ENCODE measurements around the gene ID1. TPM values are rescaled to one million over a fixed set of nuclear protein-coding genes. Genes with fewer than 3 reads are reported as not detected.

The ID1 gene
- total and polyA plus RNA-seq, 2 of the 13 experiments (the other 11 are each of a cell fraction or from before 2014, with no cell fraction given) = 320 to 419 TPM

DNA sequence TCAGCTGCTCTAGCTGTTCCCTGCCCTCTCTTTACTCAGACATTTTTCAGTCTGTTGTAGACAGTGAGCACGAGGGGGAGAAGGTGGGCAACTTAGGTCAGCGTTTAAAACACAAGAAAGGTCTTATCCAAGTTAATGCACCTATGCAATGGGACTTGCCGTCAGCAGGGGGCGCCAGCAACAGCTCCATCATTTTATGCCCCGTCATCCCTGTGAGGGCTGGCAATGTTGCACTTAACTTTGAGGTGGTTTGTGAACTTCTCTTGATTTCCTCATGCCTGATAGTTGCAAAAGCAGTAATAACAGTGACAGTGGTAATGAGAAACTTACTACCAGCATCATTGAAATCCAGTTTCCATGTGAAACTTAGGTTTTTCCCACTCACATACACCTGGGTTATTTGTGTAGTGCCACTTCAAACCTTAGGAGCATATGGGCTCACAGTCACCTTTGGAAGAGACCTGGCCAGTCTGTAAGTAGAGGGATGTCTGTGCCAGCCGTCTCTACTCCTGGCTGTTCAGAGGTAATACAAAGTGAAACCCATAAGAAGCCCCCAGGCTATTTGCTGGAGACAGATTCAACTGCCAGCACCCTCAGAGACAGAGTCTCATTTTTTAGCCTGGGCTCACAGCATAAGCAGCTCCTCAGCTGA is 44.9 kb upstream of the ID1 start (continued):
- TF ChIP-seq ATM (IDR thresholded peaks at IDR 0.05; ENCODE audit: borderline replicate concordance) (no peak), KAT7 (CRISPR knock-in tag; IDR thresholded peaks at IDR 0.05; ENCODE audit: borderline replicate concordance) (no peak), KLF15 (CRISPR knock-in tag; IDR thresholded peaks at IDR 0.05; ENCODE audit: borderline replicate concordance) (no peak), ZNF562 (CRISPR knock-in tag; IDR thresholded peaks at IDR 0.05; ENCODE audit: borderline replicate concordance) (no peak), CREM (IDR thresholded peaks at IDR 0.05) (no peak), CREM (CRISPR knock-in tag; IDR thresholded peaks at IDR 0.05) (no peak), SOX5 (CRISPR knock-in tag; IDR thresholded peaks at IDR 0.05; ENCODE audit: borderline replicate concordance) (0 out of 2 replicates have a peak, but pooled peaks have one; percentile 25), ZNF350 (CRISPR knock-in tag; IDR thresholded peaks at IDR 0.05; ENCODE audit: borderline replicate concordance, low read depth) (no peak), AKNA (CRISPR knock-in tag; IDR thresholded peaks at IDR 0.05; ENCODE audit: borderline replicate concordance) (no peak), U2AF2 (IDR thresholded peaks at IDR 0.05; ENCODE audit: low read depth, low read length) (no peak), ZSCAN31 (CRISPR knock-in tag; IDR thresholded peaks at IDR 0.05; ENCODE audit: low read depth) (no peak), ZBTB1 (CRISPR knock-in tag; IDR thresholded peaks at IDR 0.05; ENCODE audit: borderline replicate concordance) (no peak), SMARCC2 (IDR thresholded peaks at IDR 0.05) (no peak; the same call in 1 of the 2 replicates), ZSCAN12 (CRISPR knock-in tag; IDR thresholded peaks at IDR 0.05) (no peak), IKZF1 (IDR thresholded peaks at IDR 0.05) (no peak), ZNF713 (CRISPR knock-in tag; IDR thresholded peaks at IDR 0.05) (no peak), HINFP (CRISPR knock-in tag; IDR thresholded peaks at IDR 0.05; ENCODE audit: low read depth) (no peak)
- TF ChIP-seq, protein P1, sequence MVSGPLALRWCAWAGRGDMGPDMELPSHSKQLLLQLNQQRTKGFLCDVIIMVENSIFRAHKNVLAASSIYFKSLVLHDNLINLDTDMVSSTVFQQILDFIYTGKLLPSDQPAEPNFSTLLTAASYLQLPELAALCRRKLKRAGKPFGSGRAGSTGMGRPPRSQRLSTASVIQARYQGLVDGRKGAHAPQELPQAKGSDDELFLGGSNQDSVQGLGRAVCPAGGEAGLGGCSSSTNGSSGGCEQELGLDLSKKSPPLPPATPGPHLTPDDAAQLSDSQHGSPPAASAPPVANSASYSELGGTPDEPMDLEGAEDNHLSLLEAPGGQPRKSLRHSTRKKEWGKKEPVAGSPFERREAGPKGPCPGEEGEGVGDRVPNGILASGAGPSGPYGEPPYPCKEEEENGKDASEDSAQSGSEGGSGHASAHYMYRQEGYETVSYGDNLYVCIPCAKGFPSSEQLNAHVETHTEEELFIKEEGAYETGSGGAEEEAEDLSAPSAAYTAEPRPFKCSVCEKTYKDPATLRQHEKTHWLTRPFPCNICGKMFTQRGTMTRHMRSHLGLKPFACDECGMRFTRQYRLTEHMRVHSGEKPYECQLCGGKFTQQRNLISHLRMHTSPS (CRISPR knock-in tag; IDR thresholded peaks at IDR 0.05; ENCODE audit: low read depth) = no peak
- TF ChIP-seq, protein P2, sequence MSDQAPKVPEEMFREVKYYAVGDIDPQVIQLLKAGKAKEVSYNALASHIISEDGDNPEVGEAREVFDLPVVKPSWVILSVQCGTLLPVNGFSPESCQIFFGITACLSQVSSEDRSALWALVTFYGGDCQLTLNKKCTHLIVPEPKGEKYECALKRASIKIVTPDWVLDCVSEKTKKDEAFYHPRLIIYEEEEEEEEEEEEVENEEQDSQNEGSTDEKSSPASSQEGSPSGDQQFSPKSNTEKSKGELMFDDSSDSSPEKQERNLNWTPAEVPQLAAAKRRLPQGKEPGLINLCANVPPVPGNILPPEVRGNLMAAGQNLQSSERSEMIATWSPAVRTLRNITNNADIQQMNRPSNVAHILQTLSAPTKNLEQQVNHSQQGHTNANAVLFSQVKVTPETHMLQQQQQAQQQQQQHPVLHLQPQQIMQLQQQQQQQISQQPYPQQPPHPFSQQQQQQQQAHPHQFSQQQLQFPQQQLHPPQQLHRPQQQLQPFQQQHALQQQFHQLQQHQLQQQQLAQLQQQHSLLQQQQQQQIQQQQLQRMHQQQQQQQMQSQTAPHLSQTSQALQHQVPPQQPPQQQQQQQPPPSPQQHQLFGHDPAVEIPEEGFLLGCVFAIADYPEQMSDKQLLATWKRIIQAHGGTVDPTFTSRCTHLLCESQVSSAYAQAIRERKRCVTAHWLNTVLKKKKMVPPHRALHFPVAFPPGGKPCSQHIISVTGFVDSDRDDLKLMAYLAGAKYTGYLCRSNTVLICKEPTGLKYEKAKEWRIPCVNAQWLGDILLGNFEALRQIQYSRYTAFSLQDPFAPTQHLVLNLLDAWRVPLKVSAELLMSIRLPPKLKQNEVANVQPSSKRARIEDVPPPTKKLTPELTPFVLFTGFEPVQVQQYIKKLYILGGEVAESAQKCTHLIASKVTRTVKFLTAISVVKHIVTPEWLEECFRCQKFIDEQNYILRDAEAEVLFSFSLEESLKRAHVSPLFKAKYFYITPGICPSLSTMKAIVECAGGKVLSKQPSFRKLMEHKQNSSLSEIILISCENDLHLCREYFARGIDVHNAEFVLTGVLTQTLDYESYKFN (CRISPR knock-in tag; conservative IDR thresholded peaks at IDR 0.05) = no peak

Measured in HepG2 (cell line).